ENCODE data around the gene ITGB2.

ITGB2 gene

GRCh38 chr21:44893278-44893556 is 27.5 kb downstream of the ITGB2 start:
- TF ChIP-seq CTCF (IDR thresholded peaks at IDR 0.05; ENCODE audit: low read depth, low read length, poor library complexity, severe bottlenecking) (no peak), EZH2phosphoT487 (IDR thresholded peaks at IDR 0.05; ENCODE audit: borderline replicate concordance, low read length) (no peak)
- peaks cover 11% of the 10 kb centered on the region; the same call in 1 of the 2 replicates for H3K27me3 ChIP-seq (ENCODE audit: control insufficient read depth, low read length)
- H3K4me3 ChIP-seq (ENCODE audit: low read length): no peak overlapping the region
- no peaks in the 10 kb centered on the region for H3K79me2 ChIP-seq (ENCODE audit: control insufficient read depth, low read length)
- no peaks in the 10 kb centered on the region for H3K4me1 ChIP-seq (ENCODE audit: control insufficient read depth, low read length)
- H3K9me2 ChIP-seq (replicated peaks; ENCODE audit: control insufficient read depth, low read length): no peaks in the 10 kb centered on the region
- no peaks in the 10 kb centered on the region for H3F3A ChIP-seq (ENCODE audit: control insufficient read depth, insufficient read depth)
- no peaks in the 10 kb centered on the region for H3K9me3 ChIP-seq (ENCODE audit: control insufficient read depth, insufficient read depth, low read length)
- no peaks in the 10 kb centered on the region for H4K20me1 ChIP-seq (ENCODE audit: control insufficient read depth, insufficient read depth, low read depth, low read length)
- H3K4me2 ChIP-seq (ENCODE audit: low read length): no peak overlapping the region
- no peaks in the 10 kb centered on the region for H3K36me3 ChIP-seq (ENCODE audit: control insufficient read depth, low read length)
- no peak overlapping the region for H3K27ac ChIP-seq (ENCODE audit: low read depth, low read length)

- TF ChIP-seq EZH2phosphoT487 (IDR thresholded peaks at IDR 0.05; ENCODE audit: borderline replicate concordance, low read length): no peak
- peak; percentile 97 for TF ChIP-seq CTCF (IDR thresholded peaks at IDR 0.05; ENCODE audit: low read depth, low read length, poor library complexity, severe bottlenecking)
- Histone ChIP-seq H3K79me2 (ENCODE audit: control insufficient read depth, low read length) (no peaks in the 10 kb centered on the region), H3K4me1 (ENCODE audit: control insufficient read depth, low read length) (no peaks in the 10 kb centered on the region), H3F3A (ENCODE audit: control insufficient read depth, insufficient read depth) (no peaks in the 10 kb centered on the region), H3K9me3 (ENCODE audit: control insufficient read depth, insufficient read depth, low read length) (no peaks in the 10 kb centered on the region), H3K27ac (ENCODE audit: low read depth, low read length) (no peak overlapping the region), H3K27me3 (ENCODE audit: control insufficient read depth, low read length) (peaks cover 11% of the 10 kb centered on the region; the same call in 1 of the 2 replicates), H3K4me3 (ENCODE audit: low read length) (no peak overlapping the region), H3K9me2 (replicated peaks; ENCODE audit: control insufficient read depth, low read length) (no peaks in the 10 kb centered on the region), H3K36me3 (ENCODE audit: control insufficient read depth, low read length) (no peaks in the 10 kb centered on the region), H3K4me2 (ENCODE audit: low read length) (no peak overlapping the region), H4K20me1 (ENCODE audit: control insufficient read depth, insufficient read depth, low read depth, low read length) (no peaks in the 10 kb centered on the region)
Measured at GRCh38 chr21:44892536-44893277, 28.0 kb downstream of the ITGB2 start.

GRCh38 chr21:44892095-44892494 is 28.6 kb downstream of the ITGB2 start:
- Histone ChIP-seq H3F3A (ENCODE audit: control insufficient read depth, insufficient read depth) (no peaks in the 10 kb centered on the region), H3K4me3 (ENCODE audit: low read length) (no peak overlapping the region), H3K27ac (ENCODE audit: low read depth, low read length) (no peak overlapping the region), H3K4me2 (ENCODE audit: low read length) (no peak overlapping the region), H3K79me2 (ENCODE audit: control insufficient read depth, low read length) (no peaks in the 10 kb centered on the region), H4K20me1 (ENCODE audit: control insufficient read depth, insufficient read depth, low read depth, low read length) (no peaks in the 10 kb centered on the region), H3K27me3 (ENCODE audit: control insufficient read depth, low read length) (peaks cover 11% of the 10 kb centered on the region; the same call in 1 of the 2 replicates), H3K36me3 (ENCODE audit: control insufficient read depth, low read length) (no peaks in the 10 kb centered on the region), H3K9me2 (replicated peaks; ENCODE audit: control insufficient read depth, low read length) (no peaks in the 10 kb centered on the region), H3K9me3 (ENCODE audit: control insufficient read depth, insufficient read depth, low read length) (no peaks in the 10 kb centered on the region), H3K4me1 (ENCODE audit: control insufficient read depth, low read length) (no peaks in the 10 kb centered on the region)
- TF ChIP-seq EZH2phosphoT487 (IDR thresholded peaks at IDR 0.05; ENCODE audit: borderline replicate concordance, low read length): no peak
- TF ChIP-seq CTCF (IDR thresholded peaks at IDR 0.05; ENCODE audit: low read depth, low read length, poor library complexity, severe bottlenecking): no peak

Measured in DOHH2 (cell line).